GM21423 (cell line): Measurements from ENCODE around the gene SEMA4B.

Experiments
- ATAC-seq: cut with Tn5 transposase; IDR thresholded peaks from one replicate; pipeline ENCODE4 v1.9.1; 2021; ENCODE audit warnings: mild to moderate bottlenecking, moderate library complexity; ENCODE audit not compliant: unreplicated experiment

The SEMA4B gene

DNA sequence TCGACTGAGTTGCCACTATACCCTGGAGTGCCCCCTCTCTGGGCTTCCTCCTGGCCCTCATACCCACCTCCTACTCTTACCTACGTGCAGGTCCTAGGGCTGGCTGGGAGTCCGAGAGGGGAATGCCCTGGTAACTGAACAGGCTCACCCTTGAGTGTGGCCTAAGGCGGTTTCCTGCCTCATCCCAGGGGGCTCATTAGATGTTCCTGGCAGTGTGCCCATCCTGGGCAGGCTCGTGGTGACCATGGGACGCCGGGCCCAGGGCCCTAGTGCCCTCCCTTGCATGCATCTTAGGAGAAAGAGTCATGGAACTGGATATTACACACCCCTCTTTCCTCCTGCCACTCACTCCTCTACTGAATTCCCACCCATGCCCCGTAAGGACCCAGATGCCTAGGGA lies 2.8 kb downstream of the SEMA4B start:
- no peak for ATAC-seq

DNA sequence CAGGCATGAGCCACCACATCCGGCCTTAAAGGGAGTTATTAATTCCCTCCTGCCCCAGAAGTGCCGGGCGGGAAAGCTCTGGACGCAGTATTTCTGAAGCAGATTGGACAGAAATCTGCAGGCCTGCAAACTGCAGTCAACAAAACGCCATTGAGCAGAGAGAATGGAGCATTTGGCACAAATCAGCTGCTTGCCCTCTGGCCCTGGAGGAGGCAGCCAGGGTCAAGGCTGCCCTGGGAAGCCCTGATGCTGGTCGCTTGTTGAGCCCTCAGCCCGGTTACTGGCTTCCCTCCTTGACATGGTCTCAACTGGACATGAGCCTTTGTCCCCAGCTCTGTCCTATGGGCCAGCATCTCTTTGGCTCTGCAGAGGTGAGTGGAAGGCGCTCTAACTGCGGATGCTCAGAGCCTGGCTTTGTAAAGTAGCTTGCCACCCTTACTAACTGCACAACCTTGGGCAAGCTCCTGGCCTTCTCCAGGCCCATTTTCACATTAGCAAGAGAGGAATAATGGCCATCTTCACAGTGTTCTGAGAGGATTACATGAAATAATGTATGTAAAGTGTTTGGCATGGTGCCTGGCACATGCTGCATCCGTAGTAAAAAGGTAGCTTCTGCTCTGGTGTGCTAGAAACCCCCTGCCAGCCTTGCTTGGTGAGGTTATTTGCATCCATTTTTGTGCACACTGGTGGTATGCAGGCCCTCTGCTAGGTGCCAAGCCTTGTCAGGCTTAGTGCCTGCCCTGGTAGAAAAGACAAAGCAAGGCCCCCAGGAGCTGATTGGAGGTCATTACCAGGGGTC lies 4.1 kb downstream of the SEMA4B start:
- ATAC-seq, result no peak

DNA sequence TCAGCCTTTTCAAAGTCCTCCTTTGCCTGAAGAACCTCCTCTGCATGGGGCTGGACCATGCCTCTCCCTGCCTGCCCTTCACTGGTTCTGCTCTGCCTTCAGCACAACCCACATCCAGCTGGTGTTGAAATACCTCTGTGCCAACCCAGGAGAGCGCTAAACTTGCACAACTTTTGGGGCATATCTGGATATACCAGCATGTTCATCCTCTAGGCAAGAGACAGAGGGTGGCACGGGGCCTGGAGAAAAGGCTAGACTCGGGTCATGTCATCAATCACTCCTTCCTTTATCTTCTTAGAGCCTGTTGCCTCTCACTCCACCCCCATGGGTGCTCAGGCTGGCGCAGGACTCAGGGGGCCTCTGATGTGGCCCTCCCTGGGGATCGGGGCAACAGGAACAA lies 4.8 kb downstream of the SEMA4B start:
- no peak for ATAC-seq

DNA sequence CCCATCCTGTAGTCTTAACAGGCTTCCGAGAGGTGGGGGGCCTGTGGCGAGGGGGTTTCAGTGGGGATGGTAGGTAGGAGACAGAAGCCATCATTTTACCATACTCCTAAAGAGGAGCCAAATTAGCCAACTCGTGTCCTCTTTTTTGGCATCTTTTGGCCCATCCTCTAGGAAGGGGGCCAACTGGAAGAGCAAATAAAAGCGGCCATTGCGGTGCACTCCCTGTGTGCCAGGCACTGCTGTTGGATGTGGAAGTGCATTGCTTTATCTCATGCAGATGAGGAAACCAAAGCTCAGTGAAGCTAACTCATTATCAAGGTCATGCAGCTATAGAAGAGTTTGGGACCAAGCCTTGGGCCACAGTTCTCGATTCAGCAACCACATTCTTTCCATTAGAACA lies 6.1 kb downstream of the SEMA4B start:
- ATAC-seq, result no peak

DNA sequence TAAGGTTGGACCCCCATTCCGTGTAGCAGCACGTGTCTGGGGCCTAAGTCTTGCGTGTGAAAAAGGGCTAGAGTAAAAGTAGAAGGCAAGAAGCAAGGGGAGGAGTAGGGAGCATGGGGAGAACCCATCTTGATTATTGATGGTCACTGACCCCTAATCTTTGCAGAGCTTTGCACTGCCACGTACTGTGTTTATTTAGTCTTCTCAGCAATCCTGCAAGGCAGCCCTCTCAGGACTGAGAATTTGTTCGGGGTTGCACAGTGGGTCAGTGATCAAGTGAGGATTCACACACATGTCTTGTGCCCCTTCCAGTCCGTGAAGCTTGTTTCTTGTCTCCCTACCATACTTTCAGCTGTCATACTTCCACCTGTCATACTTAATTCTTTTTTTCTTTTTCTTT lies 7.2 kb downstream of the SEMA4B start:
- no peak for ATAC-seq

DNA sequence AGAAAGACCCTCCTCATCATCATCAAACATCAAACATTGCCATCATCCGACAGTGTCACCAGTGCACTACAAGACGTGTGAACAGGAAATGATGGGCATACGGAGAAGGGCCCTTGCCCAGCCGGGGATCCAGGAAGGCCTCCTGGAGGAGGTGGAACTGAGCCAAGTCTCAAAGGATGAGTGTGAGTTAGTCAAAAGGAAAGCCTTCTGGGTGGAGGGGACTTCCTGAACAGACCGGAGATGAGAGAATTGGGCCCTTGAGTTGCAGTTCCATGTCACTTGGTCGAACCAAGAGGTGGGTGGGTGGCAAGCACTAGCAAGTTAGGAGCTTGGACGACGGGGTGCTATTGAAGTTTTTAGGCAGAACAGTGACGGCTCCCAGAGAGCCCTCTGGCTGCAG lies 8.5 kb downstream of the SEMA4B start:
- no peak for ATAC-seq

DNA sequence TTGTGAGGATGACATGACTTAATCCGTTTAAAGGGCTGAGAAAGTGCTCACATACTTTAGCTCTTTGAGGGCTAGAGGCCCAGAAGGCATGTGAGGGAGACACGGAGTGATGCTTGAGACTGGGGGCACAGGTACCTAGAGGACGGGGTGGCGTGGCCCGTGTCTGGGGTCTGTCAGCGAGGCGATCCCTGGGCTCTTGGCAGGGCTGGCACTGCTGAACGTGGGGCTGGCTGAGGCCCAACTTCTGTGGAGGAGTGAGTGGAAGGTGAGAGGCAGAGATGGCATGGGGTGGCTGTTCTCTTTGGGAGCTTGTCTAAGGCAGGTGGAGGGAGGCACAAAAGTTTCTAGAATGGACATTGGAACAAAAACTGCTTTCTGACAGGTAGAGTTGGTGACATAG lies 9.5 kb downstream of the SEMA4B start:
- ATAC-seq, result no peak

DNA sequence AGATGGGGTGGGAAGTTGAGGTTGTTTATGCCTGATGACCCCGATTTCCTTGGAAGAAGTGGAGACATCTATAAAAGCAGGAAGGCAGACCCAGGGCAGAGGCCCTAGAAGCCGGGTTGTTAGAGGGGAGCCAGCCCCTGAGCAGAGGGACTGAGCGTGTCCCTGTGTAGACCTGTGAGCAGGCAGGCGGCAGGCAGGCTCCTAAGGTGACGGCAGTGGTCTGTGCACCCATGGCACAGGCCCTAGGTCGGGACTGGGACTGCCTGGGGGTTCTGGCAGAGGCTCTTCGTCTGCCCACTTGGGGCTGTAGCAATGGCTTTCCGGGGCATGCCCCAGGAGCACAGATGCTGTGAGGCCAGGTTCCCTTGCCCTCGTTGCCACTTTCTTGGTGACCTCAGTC lies 9.9 kb downstream of the SEMA4B start:
- no peak for ATAC-seq

DNA sequence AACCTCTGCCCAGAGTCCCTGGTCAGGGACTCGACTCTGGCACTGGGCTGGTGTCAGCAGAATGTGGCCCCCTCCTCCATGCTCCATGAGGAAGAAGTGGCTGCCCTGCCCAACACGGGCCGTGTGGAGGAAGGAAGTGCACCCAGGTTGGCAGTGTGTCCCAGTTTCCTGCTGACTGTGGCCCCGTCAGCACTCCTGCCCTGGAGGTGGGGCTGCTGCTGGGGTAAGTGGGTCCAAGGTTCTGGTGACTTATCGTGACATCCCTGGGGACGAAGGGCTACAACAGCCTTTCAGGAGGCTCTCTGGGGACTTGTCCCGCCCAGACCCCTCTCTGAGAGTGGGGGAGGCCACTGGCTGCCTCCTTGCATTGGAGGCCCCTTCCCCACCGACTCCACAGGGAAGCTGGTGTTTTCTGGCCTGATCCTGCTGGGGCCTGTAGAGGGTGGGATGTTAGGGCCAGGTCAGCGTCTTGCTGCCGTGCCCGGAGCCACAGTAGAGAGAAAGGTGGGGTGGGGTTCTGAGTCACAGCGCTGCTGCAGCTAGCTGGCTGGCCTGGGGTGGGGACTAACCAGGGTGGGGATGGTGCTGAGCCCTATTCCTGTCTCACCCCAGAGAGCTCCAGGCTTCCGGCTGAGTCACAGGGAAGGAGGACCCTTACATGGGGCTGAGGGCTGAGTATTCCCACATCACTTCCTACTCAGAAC lies 10.5 kb downstream of the SEMA4B start:
- no peak for ATAC-seq

DNA sequence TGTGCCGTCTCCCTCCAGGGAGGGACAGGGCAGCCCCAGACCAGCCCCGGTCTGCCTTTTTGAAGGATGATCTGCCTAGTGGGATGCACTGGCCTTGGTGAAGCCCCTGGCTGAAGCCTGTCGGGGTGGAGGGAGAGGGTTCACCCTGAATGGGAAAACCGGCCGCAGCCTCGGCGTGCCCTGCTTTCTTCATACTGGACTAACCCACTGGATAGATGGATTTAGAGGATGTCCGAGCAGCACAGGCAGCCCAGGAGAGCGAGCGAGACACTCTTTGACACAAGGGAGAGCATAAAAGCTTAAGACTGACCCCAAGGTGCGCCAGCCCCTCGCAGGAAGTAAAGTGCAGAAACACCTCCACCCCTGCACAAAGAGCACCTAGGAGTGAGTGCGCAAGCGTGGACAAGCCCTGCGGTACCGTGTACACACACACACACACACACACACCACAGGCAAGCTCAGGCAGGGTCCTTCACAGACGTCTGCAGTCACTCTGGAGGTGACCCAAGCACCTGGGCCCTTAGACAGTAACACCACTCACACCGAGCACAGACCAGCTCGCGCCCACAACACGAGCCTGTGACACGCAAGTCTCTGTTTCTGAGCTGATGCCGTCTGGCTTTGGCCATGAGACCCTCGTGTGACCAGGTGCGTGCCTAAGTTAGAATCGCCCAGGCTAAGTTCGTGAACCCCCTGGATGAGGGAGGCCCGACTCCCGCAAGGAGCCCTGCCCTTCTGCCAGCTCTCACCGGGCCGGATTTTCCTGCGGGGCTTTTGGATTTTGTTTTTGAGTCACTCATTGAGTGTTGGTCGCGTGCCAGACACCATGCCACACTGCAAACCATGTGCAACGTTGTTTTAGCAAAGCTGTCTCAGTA lies 11.3 kb downstream of the SEMA4B start:
- ATAC-seq, result no peak

DNA sequence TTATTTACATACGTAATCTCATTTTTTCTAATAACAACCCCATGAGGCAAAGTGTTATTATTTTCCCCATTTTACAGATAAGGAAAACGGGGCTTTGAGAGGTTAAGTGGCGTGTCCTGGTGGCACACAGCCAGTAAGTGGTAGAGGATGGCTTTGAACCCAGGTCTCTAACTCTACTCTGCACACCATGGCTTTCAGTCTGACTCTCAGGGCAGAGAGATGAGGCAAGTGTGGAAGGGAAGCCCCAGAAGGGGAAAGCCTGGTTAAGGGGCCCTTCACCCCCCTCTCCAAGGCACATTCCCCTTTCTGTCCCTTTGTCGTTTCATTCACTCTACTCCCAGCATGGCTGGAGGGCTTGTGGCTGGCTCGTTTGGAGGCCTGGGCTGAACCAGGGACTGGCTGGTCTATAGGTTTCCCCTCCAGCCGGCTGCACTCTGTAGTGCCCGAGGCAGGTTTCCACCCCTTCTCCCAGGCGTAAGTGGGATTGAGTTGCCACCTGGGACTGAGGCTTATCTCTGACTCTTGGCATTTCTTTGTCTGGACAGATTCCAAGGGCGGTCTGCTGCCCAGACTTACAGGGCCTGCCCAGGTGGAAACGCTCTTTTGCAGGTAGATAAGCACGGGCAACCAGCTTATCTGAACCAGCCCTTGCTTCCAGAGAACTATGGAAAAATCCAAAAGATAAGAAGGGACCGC lies 12.1 kb downstream of the SEMA4B start:
- no peak for ATAC-seq

DNA sequence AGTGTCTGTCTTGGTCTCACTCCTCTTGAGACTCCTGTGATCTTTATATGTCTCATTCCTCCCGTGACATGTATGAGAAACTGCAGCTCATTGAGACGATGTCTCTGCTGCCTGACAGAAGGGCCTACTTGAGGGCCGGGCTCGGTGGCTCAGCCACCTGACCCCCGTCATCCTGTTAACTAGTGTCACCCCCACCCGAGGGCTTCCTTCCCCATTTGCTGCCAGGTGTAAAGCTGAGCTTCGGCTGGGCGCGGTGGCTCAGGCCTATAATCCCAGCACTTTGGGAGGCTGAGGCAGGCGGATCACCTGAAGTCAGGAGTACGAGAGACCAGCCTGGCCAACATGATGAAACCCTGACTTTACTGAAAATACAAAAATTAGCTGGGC lies 12.7 kb downstream of the SEMA4B start:
- ATAC-seq, result no peak

DNA sequence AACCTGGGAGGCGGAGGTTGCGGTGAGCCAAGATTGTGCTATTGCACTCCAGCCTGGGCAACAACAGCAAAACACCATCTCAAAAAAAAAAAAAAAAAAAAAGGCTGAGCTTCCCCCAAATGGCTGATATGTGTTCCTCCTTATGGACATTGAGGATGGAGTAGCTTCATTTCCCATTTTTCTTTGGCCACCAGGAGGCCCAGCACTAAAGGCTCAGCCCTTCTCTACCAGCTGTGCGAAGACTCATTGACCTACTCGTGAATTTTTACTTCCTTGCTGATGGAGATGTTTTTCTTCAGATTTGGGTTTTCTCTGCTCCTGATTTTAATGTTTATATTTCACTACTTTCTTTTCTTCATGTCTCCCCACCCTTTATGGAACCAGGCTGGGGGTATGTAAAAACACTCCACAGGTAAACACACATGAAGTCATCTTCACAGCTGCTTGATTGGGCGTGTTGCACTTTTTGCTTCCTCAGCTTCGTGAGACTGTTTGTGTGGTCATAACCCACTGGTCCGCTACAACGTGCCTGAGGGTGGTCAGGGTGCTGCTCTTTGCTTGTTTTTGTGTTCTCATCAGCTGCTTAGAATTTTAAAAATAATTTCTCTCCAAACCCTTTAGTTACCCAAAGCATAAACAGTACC lies 13.5 kb downstream of the SEMA4B start:
- ATAC-seq, result no peak

DNA sequence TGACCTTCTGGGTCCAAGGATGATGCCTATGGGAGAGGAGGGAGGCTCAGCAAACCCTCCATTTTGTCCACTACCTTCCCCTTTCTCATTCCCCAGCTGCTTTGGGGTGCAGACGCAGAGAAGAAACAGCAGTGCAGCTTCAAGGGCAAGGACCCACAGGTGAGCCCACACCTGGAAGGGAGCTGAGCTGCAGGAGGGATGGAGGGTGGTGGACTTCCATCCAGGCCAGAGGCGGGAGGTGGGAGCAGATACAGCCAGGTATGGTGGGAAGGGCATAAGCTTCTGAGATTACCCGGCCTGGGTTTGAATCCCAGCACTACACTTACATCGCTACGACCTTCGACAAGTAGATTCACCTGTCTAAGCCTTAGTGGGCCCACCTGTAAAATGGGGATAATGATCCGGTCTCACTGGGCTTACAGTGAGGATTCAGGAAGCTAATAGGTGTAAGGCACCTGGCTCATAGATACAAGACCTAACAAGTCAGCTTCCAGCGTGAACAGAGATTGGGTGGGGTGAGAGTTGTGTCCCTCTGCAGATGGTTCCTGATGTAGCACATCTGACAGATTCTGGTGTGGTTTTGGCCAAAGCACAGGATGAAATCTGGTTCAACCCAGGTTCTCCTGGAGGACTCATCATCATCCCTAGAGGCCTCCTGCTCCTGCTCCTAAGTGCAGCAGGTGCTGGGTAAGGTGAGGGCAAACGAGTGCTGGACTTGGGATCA lies 16.7 kb downstream of the SEMA4B start:
- no peak for ATAC-seq

DNA sequence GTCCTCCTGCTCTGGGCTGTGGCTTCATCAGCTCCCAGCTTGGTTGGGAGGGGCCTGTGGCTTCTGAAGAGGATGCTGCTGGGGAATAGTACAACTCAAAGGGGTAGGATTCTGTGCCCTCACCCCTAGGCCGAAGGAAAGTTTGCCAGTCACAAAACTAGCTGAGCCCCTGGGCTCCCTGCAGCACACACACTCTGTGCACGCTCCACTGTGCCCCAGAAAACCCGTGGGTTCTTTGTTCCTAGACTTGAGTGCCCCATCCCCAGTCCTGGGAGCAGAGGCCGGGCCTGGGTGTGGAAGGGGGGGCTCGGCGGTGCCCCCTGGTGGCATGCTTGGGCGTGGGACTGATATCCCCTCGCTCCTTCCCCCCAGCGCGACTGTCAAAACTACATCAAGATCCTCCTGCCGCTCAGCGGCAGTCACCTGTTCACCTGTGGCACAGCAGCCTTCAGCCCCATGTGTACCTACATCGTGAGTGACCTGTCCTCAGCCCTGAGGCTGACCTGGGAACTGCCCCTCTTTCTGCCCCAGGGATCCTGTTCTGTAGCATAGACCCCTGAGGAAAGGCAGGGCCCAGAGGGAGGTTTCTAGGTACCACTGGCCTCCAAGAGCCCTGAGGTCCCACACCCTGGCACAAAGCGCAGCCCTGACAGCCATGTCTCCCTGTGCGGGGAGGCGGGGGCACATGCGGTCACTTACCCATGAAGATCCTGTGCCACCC lies 18.5 kb downstream of the SEMA4B start:
- ATAC-seq, result no peak

DNA sequence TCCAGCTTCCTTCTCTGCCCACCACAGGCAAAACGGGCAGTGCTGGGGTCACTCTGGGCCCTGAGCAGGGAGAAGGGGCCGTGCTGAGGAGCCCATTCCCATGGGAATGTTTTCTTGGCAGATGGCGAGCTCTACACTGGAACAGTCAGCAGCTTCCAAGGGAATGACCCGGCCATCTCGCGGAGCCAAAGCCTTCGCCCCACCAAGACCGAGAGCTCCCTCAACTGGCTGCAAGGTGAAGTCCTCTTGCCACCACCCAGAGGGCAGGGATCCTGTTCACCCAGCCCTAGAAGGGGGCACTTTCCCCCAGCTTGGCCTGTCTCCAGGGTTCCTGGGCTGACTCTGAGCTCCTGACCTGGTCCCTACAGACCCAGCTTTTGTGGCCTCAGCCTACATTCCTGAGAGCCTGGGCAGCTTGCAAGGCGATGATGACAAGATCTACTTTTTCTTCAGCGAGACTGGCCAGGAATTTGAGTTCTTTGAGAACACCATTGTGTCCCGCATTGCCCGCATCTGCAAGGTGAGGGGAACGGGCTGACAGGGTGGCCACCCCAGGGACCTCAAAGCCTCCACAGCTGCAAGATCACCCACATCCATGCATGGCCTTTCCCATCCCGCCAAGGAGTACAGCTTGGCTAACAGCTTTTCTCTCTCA lies 20.2 kb downstream of the SEMA4B start:
- no peak for ATAC-seq

DNA sequence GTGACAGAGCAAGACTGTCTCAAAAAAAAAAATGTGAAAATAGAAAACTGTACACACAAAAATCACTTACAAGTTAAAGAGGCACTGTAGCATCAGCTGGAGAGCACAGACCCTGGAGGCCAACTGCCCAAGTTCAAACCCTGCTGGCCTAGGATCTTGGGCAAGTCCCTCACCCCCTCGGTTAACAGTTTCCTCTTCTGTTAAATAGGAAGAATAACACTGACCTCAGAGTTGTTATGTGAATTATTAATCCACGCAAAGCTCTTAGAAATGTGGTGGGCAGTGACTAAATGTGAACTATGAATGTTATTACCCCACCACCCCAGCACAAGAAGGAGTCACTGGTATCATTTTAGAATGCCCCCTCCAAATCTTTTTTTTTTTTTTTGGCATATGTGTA lies 21.4 kb downstream of the SEMA4B start:
- ATAC-seq, result no peak

DNA sequence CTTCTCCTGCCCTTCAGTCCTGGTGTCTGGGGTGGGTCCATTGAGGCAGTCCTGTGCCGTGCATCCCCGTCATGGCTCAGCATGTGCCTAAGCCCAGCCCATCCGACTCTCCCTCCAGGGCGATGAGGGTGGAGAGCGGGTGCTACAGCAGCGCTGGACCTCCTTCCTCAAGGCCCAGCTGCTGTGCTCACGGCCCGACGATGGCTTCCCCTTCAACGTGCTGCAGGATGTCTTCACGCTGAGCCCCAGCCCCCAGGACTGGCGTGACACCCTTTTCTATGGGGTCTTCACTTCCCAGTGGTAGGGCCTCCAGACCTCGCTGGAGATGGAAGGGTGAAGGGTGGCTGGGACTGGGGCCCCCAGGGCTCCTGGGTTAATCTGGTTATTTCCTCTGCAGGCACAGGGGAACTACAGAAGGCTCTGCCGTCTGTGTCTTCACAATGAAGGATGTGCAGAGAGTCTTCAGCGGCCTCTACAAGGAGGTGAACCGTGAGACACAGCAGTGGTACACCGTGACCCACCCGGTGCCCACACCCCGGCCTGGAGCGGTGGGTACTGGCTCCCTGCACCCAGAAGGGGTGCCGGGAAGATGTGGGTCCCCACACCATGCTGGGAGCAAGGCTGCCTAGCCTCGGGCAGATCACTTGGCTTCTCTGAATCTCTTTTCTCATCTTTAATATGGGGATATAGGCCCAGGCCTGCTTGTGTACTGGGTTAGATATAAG lies 22.5 kb downstream of the SEMA4B start:
- no peak for ATAC-seq
